Measurements from ENCODE around the gene CCDC18. TPM values are rescaled to one million over a fixed set of nuclear protein-coding genes. Genes with fewer than 3 reads are reported as not detected.

CCDC18 gene
- total RNA-seq, 1 experiment from 2014 or later, result 18.1 TPM

- no peak overlapping the region for H3K4me2 ChIP-seq (ENCODE audit: low read length)
- no peak overlapping the region for H3K4me3 ChIP-seq (replicated peaks in 1 of 2; ENCODE audit: low read depth in 1 of 2, low read length in 2 of 2)
- H4K20me1 ChIP-seq (ENCODE audit: insufficient read depth), result no peaks in the 10 kb centered on the region
- H3K4me1 ChIP-seq (ENCODE audit: control insufficient read depth in 1 of 2, insufficient read depth in 2 of 2, low read length in 2 of 2), result no peaks in the 10 kb centered on the region
- no peak overlapping the region for H3K27ac ChIP-seq (ENCODE audit: low read depth, low read length)
- no peaks in the 10 kb centered on the region for H3K79me2 ChIP-seq (ENCODE audit: insufficient read depth, low read length)
- no TSS peak for BruUV-seq (replicated peaks)
- TF ChIP-seq EZH2 (IDR thresholded peaks at IDR 0.05), result no peak
- TF ChIP-seq JUND (IDR thresholded peaks at IDR 0.05), result no peak
- no peak for TF ChIP-seq YY1 (IDR thresholded peaks at IDR 0.05; ENCODE audit: extremely low read depth, insufficient replicate concordance, low read depth, low read length)
- no peak for TF ChIP-seq SRF (IDR thresholded peaks at IDR 0.05; ENCODE audit: low read depth)
- TF ChIP-seq ATF3 (IDR thresholded peaks at IDR 0.05), result no peak
- TF ChIP-seq FOSL1 (IDR thresholded peaks at IDR 0.05; ENCODE audit: low read depth), result no peak
- no peak overlapping the region for H2AFZ ChIP-seq (ENCODE audit: low read depth, low read length, poor library complexity, severe bottlenecking)
- no peaks in the 10 kb centered on the region for H3K9me3 ChIP-seq (ENCODE audit: control insufficient read depth in 1 of 2, insufficient read depth in 1 of 2, low read depth in 1 of 2, low read length in 2 of 2)
- no peaks in the 10 kb centered on the region for H3K9me2 ChIP-seq (ENCODE audit: insufficient read depth)
- peaks cover 19 to 24% of the 10 kb centered on the region in 2 experiments; a peak in 3 of 4 replicates for H3K36me3 ChIP-seq (ENCODE audit: control insufficient read depth in 1 of 2, insufficient read depth in 2 of 2, low read length in 2 of 2)
- no peak overlapping the region for H3K9ac ChIP-seq (ENCODE audit: low read length)
- ChIA-PET CTCF (no interaction called here), POLR2A (no interaction called here), RAD21 (ENCODE audit: low non-redundant PET in 1 of 2, low total read pairs in 2 of 2, uncharacterized antibody in 2 of 2, unreplicated experiment in 2 of 2) (no interaction called here)
- intact Hi-C loops (cut with micrococcal nuclease), result no loop called here
- DNase-seq (ENCODE audit: low read depth, low spot score), result no peak
- no peaks in the 10 kb centered on the region for H3K27me3 ChIP-seq (ENCODE audit: insufficient read depth, low read length)
- ATAC-seq, result no peak
Observed at GRCh38 chr1:93132638-93133037, 47.9 kb upstream of the CCDC18 start.

- Histone ChIP-seq H3K27ac (ENCODE audit: low read depth, low read length) (no peak overlapping the region), H3K9ac (ENCODE audit: low read length) (no peak overlapping the region), H3K79me2 (ENCODE audit: insufficient read depth, low read length) (no peaks in the 10 kb centered on the region), H4K20me1 (ENCODE audit: insufficient read depth) (no peaks in the 10 kb centered on the region), H3K4me3 (replicated peaks in 1 of 2; ENCODE audit: low read depth in 1 of 2, low read length in 2 of 2) (no peak overlapping the region), H3K27me3 (ENCODE audit: insufficient read depth, low read length) (no peaks in the 10 kb centered on the region), H3K9me2 (ENCODE audit: insufficient read depth) (no peaks in the 10 kb centered on the region), H3K4me1 (ENCODE audit: control insufficient read depth in 1 of 2, insufficient read depth in 2 of 2, low read length in 2 of 2) (no peaks in the 10 kb centered on the region), H3K9me3 (ENCODE audit: control insufficient read depth in 1 of 2, insufficient read depth in 1 of 2, low read depth in 1 of 2, low read length in 2 of 2) (no peaks in the 10 kb centered on the region), H3K36me3 (ENCODE audit: control insufficient read depth in 1 of 2, insufficient read depth in 2 of 2, low read length in 2 of 2) (peaks cover 18 to 28% of the 10 kb centered on the region in 2 experiments; a peak in 3 of 4 replicates), H2AFZ (ENCODE audit: low read depth, low read length, poor library complexity, severe bottlenecking) (no peak overlapping the region), H3K4me2 (ENCODE audit: low read length) (no peak overlapping the region)
- DNase-seq (ENCODE audit: low read depth, low spot score) (no peak), ATAC-seq (no peak)
- RAD21 ChIA-PET (ENCODE audit: low non-redundant PET in 1 of 2, low total read pairs in 2 of 2, uncharacterized antibody in 2 of 2, unreplicated experiment in 2 of 2), result no interaction called here
- POLR2A ChIA-PET, result no interaction called here
- BruUV-seq (replicated peaks), result no TSS peak
- intact Hi-C loops (cut with micrococcal nuclease), result no loop called here
- CTCF ChIA-PET, result interaction anchor here (1.6 kb wide), 1 partner anchor 168 kb away, joined by 3 read pairs; no protein-coding TSS in a partner anchor
- no peak for TF ChIP-seq TCF7L2 (IDR thresholded peaks at IDR 0.05; ENCODE audit: borderline replicate concordance, extremely low read depth, insufficient read depth, insufficient read length)
- no peak for TF ChIP-seq ELF1 (IDR thresholded peaks at IDR 0.05; ENCODE audit: borderline replicate concordance, low read depth)
- TF ChIP-seq POLR2AphosphoS5 (IDR thresholded peaks at IDR 0.05; ENCODE audit: low read depth, low read length), result no peak
- no peak for TF ChIP-seq ZFX (IDR thresholded peaks at IDR 0.05)
- TF ChIP-seq FOSL1 (IDR thresholded peaks at IDR 0.05; ENCODE audit: low read depth), result no peak
- TF ChIP-seq JUND (IDR thresholded peaks at IDR 0.05), result no peak
- no peak for TF ChIP-seq POLR2A (IDR thresholded peaks at IDR 0.05; ENCODE audit: borderline replicate concordance, extremely low read depth, insufficient read depth, insufficient read length)
- TF ChIP-seq SRF (IDR thresholded peaks at IDR 0.05; ENCODE audit: low read depth), result no peak
- TF ChIP-seq EZH2phosphoT487 (IDR thresholded peaks at IDR 0.05; ENCODE audit: borderline replicate concordance), result no peak
- TF ChIP-seq ZBTB33 (IDR thresholded peaks at IDR 0.05; ENCODE audit: extremely low read depth, insufficient replicate concordance, low read length), result no peak
- no peak for TF ChIP-seq CTCF (IDR thresholded peaks at IDR 0.05 in 2 of 3, conservative IDR thresholded peaks at IDR 0.05 in 1 of 3; ENCODE audit: borderline replicate concordance in 1 of 3, insufficient read depth in 1 of 3, low read depth in 2 of 3, low read length in 2 of 3)
- TF ChIP-seq CBX3 (IDR thresholded peaks at IDR 0.05; ENCODE audit: low read depth), result no peak
- no peak for TF ChIP-seq EGR1 (IDR thresholded peaks at IDR 0.05; ENCODE audit: low read depth)
Observed at GRCh38 chr1:93136445-93136844, 44.1 kb upstream of the CCDC18 start.

Measured in HCT116 (cell line).